K562 (cell line): ENCODE data around the gene FDX2. TPM values are rescaled to one million over a fixed set of nuclear protein-coding genes. Genes with fewer than 3 reads are reported as not detected.

Experiments
- EGR1 ChIP-seq: fragments of 450-650 bp; conservative IDR thresholded peaks from 2 replicates; pipeline ENCODE4 v1.6.1; 2017; ENCODE audit warnings: mild to moderate bottlenecking
- NFIC ChIP-seq: fragments of 450-650 bp; IDR thresholded peaks from 2 replicates; pipeline ENCODE4 v1.6.1; 2017; ENCODE audit warnings: mild to moderate bottlenecking, inconsistent platforms
- NR0B1 ChIP-seq: fragments of 450-650 bp; IDR thresholded peaks from one replicate; pipeline ENCODE4 v1.6.1; 2018; ENCODE audit warnings: mild to moderate bottlenecking, moderate library complexity; ENCODE audit not compliant: partially characterized antibody
- NR2C1 ChIP-seq, 2 experiments: fragments of 450-650 bp; IDR thresholded peaks; 2 replicates each; pipeline ENCODE4 v1.6.1; 2017; ENCODE audit warnings: mild to moderate bottlenecking in 2 of 2, antibody characterized with exemption in 1 of 2, inconsistent platforms in 1 of 2, missing compliant biosample characterization in 1 of 2, missing genetic modification characterization in 1 of 2
- NR2C2 ChIP-seq, 2 experiments: fragments of 200-800 bp in 1 of 2; sonication (Bioruptor generic) in 1 of 2; sonication (generic) in 1 of 2; formaldehyde crosslinking in 1 of 2; IDR thresholded peaks; 2 replicates each; pipeline versions ENCODE4 v1.6.1 to v1.8.0; 2016 to 2022; ENCODE audit warnings: mild to moderate bottlenecking in 1 of 2, missing compliant biosample characterization in 1 of 2, missing genetic modification characterization in 1 of 2, missing genetic modification reagents in 1 of 2
- POLR2AphosphoS2 ChIP-seq: IDR thresholded peaks from 2 replicates; pipeline ENCODE4 v1.6.1; 2012; ENCODE audit warnings: low read length, improper control_type of control experiment
- PTBP1 ChIP-seq: fragments of 200-400 bp; formaldehyde crosslinking; IDR thresholded peaks from 2 replicates; pipeline ENCODE4 v1.6.1; 2017; ENCODE audit warnings: low read depth, low read length
- SETDB1 ChIP-seq: IDR thresholded peaks from one replicate; pipeline ENCODE4 v1.6.1; 2012; ENCODE audit warnings: low read length, control low read depth, inconsistent platforms
- SPI1 ChIP-seq: IDR thresholded peaks from 2 replicates; pipeline ENCODE4 v1.6.1; 2011; ENCODE audit warnings: low read depth, low read length, control low read depth, borderline replicate concordance
- SUPT5H ChIP-seq: fragments of 450-650 bp; IDR thresholded peaks from 2 replicates; pipeline ENCODE4 v1.6.1; 2016
- polyA plus RNA-seq, 8 experiments: library from polyadenylated mRNA; depleted of rRNA in 4 of 8; stranded (reverse) in 5 of 8; unstranded in 3 of 8; fragments of >200 nt; fragmentation: Nextera tagmentation in 2 of 8; fragmentation: Illumina TruSeq in 1 of 8; extraction: Ambion mirVana in 2 of 8; extraction: Trizol in 1 of 8; gene quantifications; 2 replicates each; pipeline versions ENCODE4 v1.2.1 to v1.2.3, GENCODE V29; 2011 to 2014; ENCODE audit warnings: inconsistent platforms in 1 of 8, missing spikeins in 1 of 8
- total RNA-seq, 7 experiments: library from RNA; depleted of rRNA in 6 of 7; stranded (reverse); fragments of >200 nt in 6 of 7; fragmentation: Illumina TruSeq in 2 of 7; extraction: Trizol in 2 of 7; gene quantifications; 2 replicates each; pipeline versions ENCODE4 v1.2.1 to v1.2.3, GENCODE V29; 2011 to 2021; ENCODE audit warnings: low replicate concordance in 1 of 7

FDX2 gene
- total and polyA plus RNA-seq, 9 of the 15 experiments (the other 6 are each of a cell fraction or from before 2014, with no cell fraction given): 2.5 to 49.8 (median 29.7) TPM

GRCh38 chr19:10316229-10317044, 622 bp upstream of the FDX2 start (continued):
- TF ChIP-seq POLR2AphosphoS2 (peak; percentile 5; the same call in 1 of the 2 replicates), PTBP1 (no peak), NR0B1 (no peak), SUPT5H (0 out of 2 replicates have a peak, but pooled peaks have one; percentile 7), NR2C1 (IDR thresholded peaks at IDR 0.05) (0 out of 2 replicates have a peak, but pooled peaks have one; percentile 5), NR2C1 (tag; IDR thresholded peaks at IDR 0.05) (no peak), SETDB1 (no peak), EGR1 (peak; percentile 27; the same call in 1 of the 2 replicates), SPI1 (no peak), NR2C2 (CRISPR knock-in tag; IDR thresholded peaks at IDR 0.05) (no peak), NR2C2 (tag; IDR thresholded peaks at IDR 0.05) (0 out of 2 replicates have a peak, but pooled peaks have one; percentile 12), NFIC (peak; percentile 92)
